ENCODE results near the gene PTGER3.
"Not testable (repeated sequence)": the region's sequence is repeated elsewhere in the genome, so short reads cannot be mapped to it uniquely, and the experiment has no call there.

The PTGER3 gene

GRCh38 chr1:70947835-70948234, 99.8 kb downstream of the PTGER3 start:
- no peak for ATAC-seq

GRCh38 chr1:70945676-70946075, 101.9 kb downstream of the PTGER3 start:
- DNase-seq = no peak

More at GRCh38 chr1:70947835-70948234, 99.8 kb downstream of the PTGER3 start:
- no peak for DNase-seq

GRCh38 chr1:70945251-70945650, 102.4 kb downstream of the PTGER3 start:
- no peak for DNase-seq
- no peak for ATAC-seq

More at GRCh38 chr1:70945676-70946075, 101.9 kb downstream of the PTGER3 start:
- ATAC-seq = no peak

GRCh38 chr1:70941563-70941962, 106.1 kb downstream of the PTGER3 start:
- ATAC-seq (no peak), DNase-seq (no peak)

GRCh38 chr1:70940398-70940797, 107.2 kb downstream of the PTGER3 start:
- DNase-seq, ATAC-seq: not testable (repeated sequence)

GRCh38 chr1:70934194-70934961, 113.2 kb downstream of the PTGER3 start:
- no peak for ATAC-seq
- DNase-seq = no peak

- DNase-seq (no peak), ATAC-seq (no peak)
These were observed 117.6 kb downstream of the PTGER3 start for GRCh38 chr1:70930062-70930461.

- no peak for ATAC-seq
- no peak for DNase-seq
These were observed 125.4 kb downstream of the PTGER3 start for GRCh38 chr1:70922196-70922595.
